K562 (cell line): ENCODE measurements around the gene TNKS2. TPM values are rescaled to one million over a fixed set of nuclear protein-coding genes. Genes with fewer than 3 reads are reported as not detected.

Source experiments
- CXXC5 ChIP-seq: fragments of 250-450 bp; sonication (Bioruptor Pico); IDR thresholded peaks from 2 replicates; pipeline ENCODE4 v1.8.0; 2022; ENCODE audit warnings: inconsistent platforms, mild to moderate bottlenecking, moderate library complexity
- FOXP1 ChIP-seq: sonication (generic); formaldehyde crosslinking; IDR thresholded peaks from 2 replicates; pipeline ENCODE4 v1.8.0; 2022; ENCODE audit warnings: mild to moderate bottlenecking, missing genetic modification reagents
- GABPB1 ChIP-seq: sonication (generic); formaldehyde crosslinking; IDR thresholded peaks from 2 replicates; pipeline ENCODE4 v1.8.0; 2022; ENCODE audit warnings: mild to moderate bottlenecking, missing genetic modification reagents
- GATA2 ChIP-seq: sonication (generic); formaldehyde crosslinking; IDR thresholded peaks from 2 replicates; pipeline ENCODE4 v1.4.0; 2020; ENCODE audit warnings: mild to moderate bottlenecking, missing genetic modification reagents
- MAFF ChIP-seq: IDR thresholded peaks from 2 replicates; pipeline ENCODE4 v1.6.1; 2012; ENCODE audit warnings: low read length, improper control_type of control experiment
- MCM3 ChIP-seq: fragments of 450-650 bp; IDR thresholded peaks from 2 replicates; pipeline ENCODE4 v1.6.1; 2016
- MEIS2 ChIP-seq: fragments of 450-650 bp; IDR thresholded peaks from 2 replicates; pipeline ENCODE4 v1.6.1; 2014; ENCODE audit warnings: mild to moderate bottlenecking; ENCODE audit not compliant: partially characterized antibody
- MXI1 ChIP-seq: IDR thresholded peaks from 2 replicates; pipeline ENCODE4 v1.6.1; 2011; ENCODE audit warnings: low read depth, mild to moderate bottlenecking, improper control_type of control experiment, low read length
- NBN ChIP-seq: fragments of 450-650 bp; IDR thresholded peaks from 2 replicates; pipeline ENCODE4 v1.6.1; 2016; ENCODE audit warnings: low read depth, mild to moderate bottlenecking
- PHF21A ChIP-seq: fragments of 450-650 bp; IDR thresholded peaks from 2 replicates; pipeline ENCODE4 v1.6.1; 2017; ENCODE audit warnings: low read depth, borderline replicate concordance
- RBM14 ChIP-seq: fragments of 200-400 bp; formaldehyde crosslinking; IDR thresholded peaks from 2 replicates; pipeline ENCODE4 v1.6.1; 2018; ENCODE audit warnings: low read depth, mild to moderate bottlenecking, low read length, moderate library complexity, borderline replicate concordance; ENCODE audit not compliant: insufficient read depth
- SNIP1 ChIP-seq: fragments of 450-650 bp; IDR thresholded peaks from 2 replicates; pipeline ENCODE4 v1.7.1; 2017; ENCODE audit warnings: low read depth, mild to moderate bottlenecking
- ZNF766 ChIP-seq: fragments of 200-800 bp; sonication (Bioruptor generic); conservative IDR thresholded peaks from 2 replicates; pipeline ENCODE4 v1.6.1; 2016; ENCODE audit warnings: missing genetic modification characterization, missing compliant biosample characterization
- polyA plus RNA-seq, 8 experiments: library from polyadenylated mRNA; depleted of rRNA in 4 of 8; stranded (reverse) in 5 of 8; unstranded in 3 of 8; fragments of >200 nt; fragmentation: Nextera tagmentation in 2 of 8; fragmentation: Illumina TruSeq in 1 of 8; extraction: Ambion mirVana in 2 of 8; extraction: Trizol in 1 of 8; gene quantifications; 2 replicates each; pipeline versions ENCODE4 v1.2.1 to v1.2.3, GENCODE V29; 2011 to 2014; ENCODE audit warnings: inconsistent platforms in 1 of 8, missing spikeins in 1 of 8
- total RNA-seq, 7 experiments: library from RNA; depleted of rRNA in 6 of 7; stranded (reverse); fragments of >200 nt in 6 of 7; fragmentation: Illumina TruSeq in 2 of 7; extraction: Trizol in 2 of 7; gene quantifications; 2 replicates each; pipeline versions ENCODE4 v1.2.1 to v1.2.3, GENCODE V29; 2011 to 2021; ENCODE audit warnings: low replicate concordance in 1 of 7
- TF ChIP-seq, protein P1 (sequence below): IDR thresholded peaks from 2 replicates; pipeline ENCODE4 v1.6.1; 2011; ENCODE audit warnings: borderline replicate concordance, low read depth, mild to moderate bottlenecking, moderate library complexity, low read length; ENCODE audit not compliant: insufficient read depth, poor library complexity, severe bottlenecking
- TF ChIP-seq, protein P2 (sequence below), 2 experiments: fragments of 450-650 bp; formaldehyde crosslinking in 1 of 2; IDR thresholded peaks; 2 replicates each; pipeline versions ENCODE4 v1.4.0 to v1.6.1; 2014 to 2020; ENCODE audit warnings: mild to moderate bottlenecking in 2 of 2, borderline replicate concordance in 1 of 2, low read depth in 1 of 2
- TF ChIP-seq, protein P3 (sequence below): fragments of 450-650 bp; IDR thresholded peaks from 2 replicates; pipeline ENCODE4 v1.7.1; 2018; ENCODE audit warnings: mild to moderate bottlenecking, low read depth; ENCODE audit not compliant: partially characterized antibody

Gene TNKS2
- total and polyA plus RNA-seq, 9 of the 15 experiments (the other 6 are each of a cell fraction or from before 2014, with no cell fraction given) = 3.5 to 19.8 (median 8.6) TPM

DNA sequence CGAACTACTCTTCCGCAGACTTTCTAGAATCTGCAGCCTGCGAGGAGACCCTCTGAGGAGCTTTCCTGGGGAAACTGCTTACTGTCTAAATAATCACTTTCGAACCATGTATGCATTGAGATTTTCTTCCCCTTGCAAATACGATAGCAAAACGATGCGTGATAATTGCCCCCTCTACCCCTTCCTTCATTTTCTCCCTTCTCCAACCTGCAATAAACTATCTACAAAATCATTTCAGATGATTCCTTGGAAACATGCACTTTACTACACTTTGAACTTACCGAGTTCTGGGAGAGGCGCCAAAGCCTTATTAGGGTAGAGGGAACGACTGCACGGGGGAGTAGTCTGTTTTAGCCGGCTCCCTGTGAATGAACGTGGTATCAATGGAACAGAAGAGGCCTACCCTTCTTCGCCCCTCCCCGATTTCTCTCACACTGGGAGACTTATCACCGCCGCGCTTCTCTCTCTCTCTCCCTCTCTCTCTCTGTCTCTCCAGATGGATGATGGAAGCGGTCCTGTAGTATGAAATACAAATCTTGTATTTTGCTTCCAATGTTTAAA lies 111.0 kb downstream of the TNKS2 start, which contains the start of gene FGFBP3 (continued):
- TF ChIP-seq, protein P1, sequence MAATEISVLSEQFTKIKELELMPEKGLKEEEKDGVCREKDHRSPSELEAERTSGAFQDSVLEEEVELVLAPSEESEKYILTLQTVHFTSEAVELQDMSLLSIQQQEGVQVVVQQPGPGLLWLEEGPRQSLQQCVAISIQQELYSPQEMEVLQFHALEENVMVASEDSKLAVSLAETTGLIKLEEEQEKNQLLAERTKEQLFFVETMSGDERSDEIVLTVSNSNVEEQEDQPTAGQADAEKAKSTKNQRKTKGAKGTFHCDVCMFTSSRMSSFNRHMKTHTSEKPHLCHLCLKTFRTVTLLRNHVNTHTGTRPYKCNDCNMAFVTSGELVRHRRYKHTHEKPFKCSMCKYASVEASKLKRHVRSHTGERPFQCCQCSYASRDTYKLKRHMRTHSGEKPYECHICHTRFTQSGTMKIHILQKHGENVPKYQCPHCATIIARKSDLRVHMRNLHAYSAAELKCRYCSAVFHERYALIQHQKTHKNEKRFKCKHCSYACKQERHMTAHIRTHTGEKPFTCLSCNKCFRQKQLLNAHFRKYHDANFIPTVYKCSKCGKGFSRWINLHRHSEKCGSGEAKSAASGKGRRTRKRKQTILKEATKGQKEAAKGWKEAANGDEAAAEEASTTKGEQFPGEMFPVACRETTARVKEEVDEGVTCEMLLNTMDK = no peak
- no peak for TF ChIP-seq MAFF
- no peak for TF ChIP-seq SNIP1
- TF ChIP-seq, protein P2, sequence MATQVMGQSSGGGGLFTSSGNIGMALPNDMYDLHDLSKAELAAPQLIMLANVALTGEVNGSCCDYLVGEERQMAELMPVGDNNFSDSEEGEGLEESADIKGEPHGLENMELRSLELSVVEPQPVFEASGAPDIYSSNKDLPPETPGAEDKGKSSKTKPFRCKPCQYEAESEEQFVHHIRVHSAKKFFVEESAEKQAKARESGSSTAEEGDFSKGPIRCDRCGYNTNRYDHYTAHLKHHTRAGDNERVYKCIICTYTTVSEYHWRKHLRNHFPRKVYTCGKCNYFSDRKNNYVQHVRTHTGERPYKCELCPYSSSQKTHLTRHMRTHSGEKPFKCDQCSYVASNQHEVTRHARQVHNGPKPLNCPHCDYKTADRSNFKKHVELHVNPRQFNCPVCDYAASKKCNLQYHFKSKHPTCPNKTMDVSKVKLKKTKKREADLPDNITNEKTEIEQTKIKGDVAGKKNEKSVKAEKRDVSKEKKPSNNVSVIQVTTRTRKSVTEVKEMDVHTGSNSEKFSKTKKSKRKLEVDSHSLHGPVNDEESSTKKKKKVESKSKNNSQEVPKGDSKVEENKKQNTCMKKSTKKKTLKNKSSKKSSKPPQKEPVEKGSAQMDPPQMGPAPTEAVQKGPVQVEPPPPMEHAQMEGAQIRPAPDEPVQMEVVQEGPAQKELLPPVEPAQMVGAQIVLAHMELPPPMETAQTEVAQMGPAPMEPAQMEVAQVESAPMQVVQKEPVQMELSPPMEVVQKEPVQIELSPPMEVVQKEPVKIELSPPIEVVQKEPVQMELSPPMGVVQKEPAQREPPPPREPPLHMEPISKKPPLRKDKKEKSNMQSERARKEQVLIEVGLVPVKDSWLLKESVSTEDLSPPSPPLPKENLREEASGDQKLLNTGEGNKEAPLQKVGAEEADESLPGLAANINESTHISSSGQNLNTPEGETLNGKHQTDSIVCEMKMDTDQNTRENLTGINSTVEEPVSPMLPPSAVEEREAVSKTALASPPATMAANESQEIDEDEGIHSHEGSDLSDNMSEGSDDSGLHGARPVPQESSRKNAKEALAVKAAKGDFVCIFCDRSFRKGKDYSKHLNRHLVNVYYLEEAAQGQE (IDR thresholded peaks at IDR 0.05; ENCODE audit: borderline replicate concordance) = no peak
- TF ChIP-seq, protein P2 (CRISPR knock-in tag; IDR thresholded peaks at IDR 0.05; ENCODE audit: low read depth) = no peak
- TF ChIP-seq CXXC5 (CRISPR knock-in tag) = peak; percentile 2; the same call in 1 of the 2 replicates
- TF ChIP-seq, protein P3, sequence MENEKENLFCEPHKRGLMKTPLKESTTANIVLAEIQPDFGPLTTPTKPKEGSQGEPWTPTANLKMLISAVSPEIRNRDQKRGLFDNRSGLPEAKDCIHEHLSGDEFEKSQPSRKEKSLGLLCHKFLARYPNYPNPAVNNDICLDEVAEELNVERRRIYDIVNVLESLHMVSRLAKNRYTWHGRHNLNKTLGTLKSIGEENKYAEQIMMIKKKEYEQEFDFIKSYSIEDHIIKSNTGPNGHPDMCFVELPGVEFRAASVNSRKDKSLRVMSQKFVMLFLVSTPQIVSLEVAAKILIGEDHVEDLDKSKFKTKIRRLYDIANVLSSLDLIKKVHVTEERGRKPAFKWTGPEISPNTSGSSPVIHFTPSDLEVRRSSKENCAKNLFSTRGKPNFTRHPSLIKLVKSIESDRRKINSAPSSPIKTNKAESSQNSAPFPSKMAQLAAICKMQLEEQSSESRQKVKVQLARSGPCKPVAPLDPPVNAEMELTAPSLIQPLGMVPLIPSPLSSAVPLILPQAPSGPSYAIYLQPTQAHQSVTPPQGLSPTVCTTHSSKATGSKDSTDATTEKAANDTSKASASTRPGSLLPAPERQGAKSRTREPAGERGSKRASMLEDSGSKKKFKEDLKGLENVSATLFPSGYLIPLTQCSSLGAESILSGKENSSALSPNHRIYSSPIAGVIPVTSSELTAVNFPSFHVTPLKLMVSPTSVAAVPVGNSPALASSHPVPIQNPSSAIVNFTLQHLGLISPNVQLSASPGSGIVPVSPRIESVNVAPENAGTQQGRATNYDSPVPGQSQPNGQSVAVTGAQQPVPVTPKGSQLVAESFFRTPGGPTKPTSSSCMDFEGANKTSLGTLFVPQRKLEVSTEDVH = no peak
- TF ChIP-seq NBN = no peak
- no peak for TF ChIP-seq RBM14
- no peak for TF ChIP-seq MXI1
- no peak for TF ChIP-seq GABPB1 (CRISPR knock-in tag)
- no peak for TF ChIP-seq FOXP1 (CRISPR knock-in tag)
- no peak for TF ChIP-seq GATA2
- TF ChIP-seq PHF21A = peak; percentile 32; the same call in 1 of the 2 replicates
- TF ChIP-seq MEIS2 = no peak
- TF ChIP-seq MCM3 = no peak
- no peak for TF ChIP-seq ZNF766 (CRISPR knock-in tag)
